ENCODE results near the gene MYBPHL. TPM values are rescaled to one million over a fixed set of nuclear protein-coding genes. Genes with fewer than 3 reads are reported as not detected.

Gene MYBPHL, protein sequence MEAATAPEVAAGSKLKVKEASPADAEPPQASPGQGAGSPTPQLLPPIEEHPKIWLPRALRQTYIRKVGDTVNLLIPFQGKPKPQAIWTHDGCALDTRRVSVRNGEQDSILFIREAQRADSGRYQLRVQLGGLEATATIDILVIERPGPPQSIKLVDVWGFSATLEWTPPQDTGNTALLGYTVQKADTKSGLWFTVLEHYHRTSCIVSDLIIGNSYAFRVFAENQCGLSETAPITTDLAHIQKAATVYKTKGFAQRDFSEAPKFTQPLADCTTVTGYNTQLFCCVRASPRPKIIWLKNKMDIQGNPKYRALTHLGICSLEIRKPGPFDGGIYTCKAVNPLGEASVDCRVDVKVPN
- not detected for total RNA-seq
- polyA plus RNA-seq (2013, experiment 1 of 2): not detected
- polyA plus RNA-seq (2013, experiment 2 of 2): not detected
- long read RNA-seq, experiment 1: 0 reads
- long read RNA-seq, experiment 2: 0 reads
- long read RNA-seq, experiment 3: 0 reads
- long read RNA-seq, experiment 4: 0 reads

DNA sequence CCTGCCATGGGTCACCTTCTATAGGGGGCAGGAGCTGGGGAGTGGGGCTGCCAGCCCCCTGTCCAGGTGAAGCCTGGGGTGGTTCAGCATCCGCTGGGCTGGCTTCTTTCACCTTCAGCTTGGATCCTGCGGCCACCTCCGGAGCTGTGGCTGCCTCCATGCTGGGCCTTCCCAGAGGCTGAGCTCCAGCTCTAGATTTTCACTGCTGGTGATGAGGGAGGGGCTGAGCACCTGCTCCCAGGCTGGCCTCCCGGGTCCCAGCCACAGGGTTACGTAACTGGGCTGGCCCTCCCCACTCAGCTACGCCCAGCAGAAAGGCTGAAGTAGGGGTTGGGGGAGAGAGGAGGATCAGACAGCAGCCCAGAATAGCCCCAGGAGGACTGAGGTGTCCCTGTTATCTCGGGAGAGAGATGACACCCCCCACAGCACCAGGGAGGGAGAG, at the start of gene MYBPHL:
TSS of gene MYBPHL (minus strand) at position 180 of the 442 bp plus-strand sequence. CDS start at position 160, 20 bp downstream.
- 84 to 86% methylated on average over 5 to 7 of the region's 7 CpGs for WGBS, 2 experiments (ENCODE audit: insufficient coverage in 1 of 2, insufficient read length in 1 of 2)
- peaks cover 11% of the 10 kb centered on the region for H3K27me3 ChIP-seq (ENCODE audit: control insufficient read depth, insufficient read depth, low read length, poor library complexity, severe bottlenecking)
- H3K36me3 ChIP-seq (ENCODE audit: control insufficient read depth, insufficient read depth, low read length): no peaks in the 10 kb centered on the region
- no peaks in the 10 kb centered on the region for H3K9me3 ChIP-seq (ENCODE audit: control insufficient read depth, low read length)
- no peak for DNase-seq
- H3K4me1 ChIP-seq (ENCODE audit: control insufficient read depth, insufficient read depth, low read length): peaks cover 11% of the 10 kb centered on the region
- no peak within 1 kb of the TSS for H3K9ac ChIP-seq (ENCODE audit: extremely low read depth, low read length, poor library complexity, severe bottlenecking)
- Mint-ChIP-seq H3K4me1 (peaks cover 24% of the 10 kb centered on the region), H3K9me3 (no peaks in the 10 kb centered on the region), H3K27ac (peak within 1 kb of the TSS; percentile 91), H3K4me3 (no peak within 1 kb of the TSS), H3K36me3 (ENCODE audit: low read depth) (peaks cover 3% of the 10 kb centered on the region), H3K27me3 (ENCODE audit: insufficient read depth) (peaks cover 3% of the 10 kb centered on the region)
- peak within 1 kb of the TSS; percentile 19 for H3K27ac ChIP-seq (ENCODE audit: low read depth, low read length)
- no peak within 1 kb of the TSS for H3K4me3 ChIP-seq (ENCODE audit: low read length)
- TF ChIP-seq CTCF (conservative IDR thresholded peaks at IDR 0.05): no peak

- no peak for DNase-seq
- peaks cover 6% of the 10 kb centered on the region for H3K36me3 Mint-ChIP-seq (ENCODE audit: low read depth)
- no peaks in the 10 kb centered on the region for H3K27me3 Mint-ChIP-seq (ENCODE audit: insufficient read depth)
- 95 to 100% methylated on average over 1 of the region's 1 CpG for WGBS, 2 experiments (ENCODE audit: insufficient coverage in 1 of 2, insufficient read length in 1 of 2)
- Histone ChIP-seq H3K27me3 (ENCODE audit: control insufficient read depth, insufficient read depth, low read length, poor library complexity, severe bottlenecking) (no peaks in the 10 kb centered on the region), H3K4me3 (ENCODE audit: low read length) (no peak overlapping the region), H3K27ac (ENCODE audit: low read depth, low read length) (no peak overlapping the region), H3K4me1 (ENCODE audit: control insufficient read depth, insufficient read depth, low read length) (no peaks in the 10 kb centered on the region), H3K9me3 (ENCODE audit: control insufficient read depth, low read length) (no peaks in the 10 kb centered on the region), H3K9ac (ENCODE audit: extremely low read depth, low read length, poor library complexity, severe bottlenecking) (no peak overlapping the region), H3K36me3 (ENCODE audit: control insufficient read depth, insufficient read depth, low read length) (peaks cover 9% of the 10 kb centered on the region)
- H3K4me3 Mint-ChIP-seq: no peak overlapping the region
- H3K4me1 Mint-ChIP-seq: peaks cover 1% of the 10 kb centered on the region
- no peaks in the 10 kb centered on the region for H3K9me3 Mint-ChIP-seq
- H3K27ac Mint-ChIP-seq: no peak overlapping the region
- no peak for TF ChIP-seq CTCF (conservative IDR thresholded peaks at IDR 0.05)
Measured at GRCh38 chr1:109356505-109356904, 49.7 kb upstream of the MYBPHL start.

DNA sequence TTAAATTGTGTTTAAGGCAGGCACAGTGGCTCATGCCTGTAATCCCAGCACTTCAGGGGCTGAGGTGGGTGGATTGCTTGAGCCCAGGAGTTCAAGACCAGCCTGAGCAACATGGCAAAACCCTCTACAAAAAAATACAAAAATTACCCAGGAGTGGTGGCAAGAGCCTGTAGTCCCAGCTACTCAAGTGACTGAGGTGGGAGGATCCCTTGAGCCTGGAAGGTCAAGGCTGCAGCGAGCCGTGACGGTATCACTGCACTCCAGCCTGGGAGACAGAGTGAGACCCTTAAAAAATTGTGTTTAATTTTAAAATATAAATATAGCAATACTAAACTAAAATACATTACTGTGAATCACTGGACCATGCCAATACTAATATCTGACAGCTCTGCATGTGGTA, 48.1 kb upstream of the MYBPHL start:
- Histone ChIP-seq H3K4me3 (ENCODE audit: low read length) (no peak overlapping the region), H3K27me3 (ENCODE audit: control insufficient read depth, insufficient read depth, low read length, poor library complexity, severe bottlenecking) (no peaks in the 10 kb centered on the region), H3K9me3 (ENCODE audit: control insufficient read depth, low read length) (no peaks in the 10 kb centered on the region), H3K27ac (ENCODE audit: low read depth, low read length) (no peak overlapping the region), H3K36me3 (ENCODE audit: control insufficient read depth, insufficient read depth, low read length) (peaks cover 16% of the 10 kb centered on the region), H3K9ac (ENCODE audit: extremely low read depth, low read length, poor library complexity, severe bottlenecking) (no peak overlapping the region), H3K4me1 (ENCODE audit: control insufficient read depth, insufficient read depth, low read length) (no peaks in the 10 kb centered on the region)
- no peak overlapping the region for H3K4me3 Mint-ChIP-seq
- no peak overlapping the region for H3K27ac Mint-ChIP-seq
- H3K4me1 Mint-ChIP-seq: peaks cover 1% of the 10 kb centered on the region
- no peaks in the 10 kb centered on the region for H3K27me3 Mint-ChIP-seq (ENCODE audit: insufficient read depth)
- no peak for TF ChIP-seq CTCF (conservative IDR thresholded peaks at IDR 0.05)
- H3K36me3 Mint-ChIP-seq (ENCODE audit: low read depth): peaks cover 8% of the 10 kb centered on the region
- 98% methylated on average over 3 of the region's 3 CpGs; no CpG with 5 or more reads in 1 of the 2 experiments for WGBS, 2 experiments (ENCODE audit: insufficient coverage in 1 of 2, insufficient read length in 1 of 2)
- no peaks in the 10 kb centered on the region for H3K9me3 Mint-ChIP-seq
- no peak for DNase-seq

Data from endodermal cell (in vitro differentiated cells).